Measurements from ENCODE around the gene CAMTA1. TPM values are rescaled to one million over a fixed set of nuclear protein-coding genes. Genes with fewer than 3 reads are reported as not detected.

Gene CAMTA1
- total RNA-seq, 4 donors from 2014 or later: 45.3 to 68.9 (median 62.0) TPM

- TF ChIP-seq CTCF (IDR thresholded peaks at IDR 0.05): no peak
- no peak for DNase-seq (ENCODE audit: low spot score)
- ATAC-seq (ENCODE audit: low FRiP score): no peak
These were observed 554.7 kb downstream of the CAMTA1 start for GRCh38 chr1:7339953-7340352.

- DNase-seq (ENCODE audit: low spot score) (no peak), ATAC-seq (ENCODE audit: low FRiP score) (no peak)
- no peak for TF ChIP-seq CTCF (IDR thresholded peaks at IDR 0.05)
These were observed 556.1 kb downstream of the CAMTA1 start for GRCh38 chr1:7341145-7341905.

- ATAC-seq (ENCODE audit: low FRiP score) (no peak), DNase-seq (ENCODE audit: low spot score) (no peak)
- no peak for TF ChIP-seq CTCF (IDR thresholded peaks at IDR 0.05)
These were observed 558.6 kb downstream of the CAMTA1 start for GRCh38 chr1:7343882-7344281.

GRCh38 chr1:7344299-7344698 is 559.0 kb downstream of the CAMTA1 start:
- ATAC-seq (ENCODE audit: low FRiP score) (no peak), DNase-seq (ENCODE audit: low spot score) (no peak)
- no peak for TF ChIP-seq CTCF (IDR thresholded peaks at IDR 0.05)

- DNase-seq (ENCODE audit: low spot score) (no peak), ATAC-seq (ENCODE audit: low FRiP score) (no peak)
- TF ChIP-seq CTCF (IDR thresholded peaks at IDR 0.05): no peak
These were observed 560.3 kb downstream of the CAMTA1 start for GRCh38 chr1:7345516-7345915.

- DNase-seq (ENCODE audit: low spot score): no peak
- no peak for ATAC-seq (ENCODE audit: low FRiP score)
- TF ChIP-seq CTCF (IDR thresholded peaks at IDR 0.05): no peak
These were observed 560.9 kb downstream of the CAMTA1 start for GRCh38 chr1:7346070-7346596.

Measured in omental fat pad (tissue), 4 donors.